Parathyroid adenoma (tissue), 2 donors: ENCODE measurements around the gene MAGI1.

Source experiments
- H2AFZ ChIP-seq: fragments of 300-600 bp; sonication (generic); one replicate; pipeline ENCODE4 v1.7.0; 2017; ENCODE audit warnings: antibody characterized with exemption, mild to moderate bottlenecking
- H3K27ac ChIP-seq: fragments of 300-600 bp; sonication (generic); one replicate; pipeline ENCODE4 v1.7.0; 2017
- H3K27me3 ChIP-seq: fragments of 300-600 bp; sonication (generic); one replicate; pipeline ENCODE4 v1.7.0; 2017; ENCODE audit warnings: low read length; ENCODE audit not compliant: control insufficient read depth, insufficient read depth
- H3K36me3 ChIP-seq: fragments of 300-600 bp; sonication (generic); one replicate; pipeline ENCODE4 v1.7.0; 2017; ENCODE audit warnings: low read length; ENCODE audit not compliant: control insufficient read depth, insufficient read depth
- H3K4me1 ChIP-seq: fragments of 300-600 bp; sonication (generic); one replicate; pipeline ENCODE4 v1.7.0; 2017; ENCODE audit warnings: control low read depth
- H3K4me2 ChIP-seq: fragments of 300-600 bp; sonication (generic); one replicate; pipeline ENCODE4 v1.7.0; 2017; ENCODE audit warnings: low read length
- H3K4me3 ChIP-seq: fragments of 300-600 bp; sonication (generic); one replicate; pipeline ENCODE4 v1.7.0; 2017; ENCODE audit warnings: low read depth, low read length
- H3K79me2 ChIP-seq: fragments of 300-600 bp; sonication (generic); one replicate; pipeline ENCODE4 v1.7.0; 2017; ENCODE audit warnings: control low read depth
- H3K9ac ChIP-seq: fragments of 300-600 bp; sonication (generic); one replicate; pipeline ENCODE4 v1.7.0; 2017; ENCODE audit warnings: mild to moderate bottlenecking
- H3K9me3 ChIP-seq: fragments of 300-600 bp; sonication (generic); one replicate; pipeline ENCODE4 v1.7.0; 2017; ENCODE audit warnings: low read length; ENCODE audit not compliant: control insufficient read depth
- TF ChIP-seq, protein P1 (sequence below): fragments of 300-600 bp; sonication (generic); IDR thresholded peaks from one replicate; pipeline ENCODE4 v1.7.0; 2017; ENCODE audit warnings: antibody characterized with exemption, mild to moderate bottlenecking
- donor health status: primary hyperparathyroidism.

The MAGI1 gene

GRCh38 chr3:66035763-66036477 lies 2.8 kb downstream of the MAGI1 start:
- Histone ChIP-seq H3K4me3 (no peak overlapping the region), H3K9me3 (no peaks in the 10 kb centered on the region), H3K4me1 (peaks cover 4% of the 10 kb centered on the region), H3K9ac (no peak overlapping the region), H3K27ac (no peak overlapping the region), H3K27me3 (no peaks in the 10 kb centered on the region), H3K36me3 (no peaks in the 10 kb centered on the region), H3K4me2 (peak overlapping the region; percentile 92), H3K79me2 (peaks cover 9% of the 10 kb centered on the region), H2AFZ (no peak overlapping the region)
- TF ChIP-seq, protein P1, sequence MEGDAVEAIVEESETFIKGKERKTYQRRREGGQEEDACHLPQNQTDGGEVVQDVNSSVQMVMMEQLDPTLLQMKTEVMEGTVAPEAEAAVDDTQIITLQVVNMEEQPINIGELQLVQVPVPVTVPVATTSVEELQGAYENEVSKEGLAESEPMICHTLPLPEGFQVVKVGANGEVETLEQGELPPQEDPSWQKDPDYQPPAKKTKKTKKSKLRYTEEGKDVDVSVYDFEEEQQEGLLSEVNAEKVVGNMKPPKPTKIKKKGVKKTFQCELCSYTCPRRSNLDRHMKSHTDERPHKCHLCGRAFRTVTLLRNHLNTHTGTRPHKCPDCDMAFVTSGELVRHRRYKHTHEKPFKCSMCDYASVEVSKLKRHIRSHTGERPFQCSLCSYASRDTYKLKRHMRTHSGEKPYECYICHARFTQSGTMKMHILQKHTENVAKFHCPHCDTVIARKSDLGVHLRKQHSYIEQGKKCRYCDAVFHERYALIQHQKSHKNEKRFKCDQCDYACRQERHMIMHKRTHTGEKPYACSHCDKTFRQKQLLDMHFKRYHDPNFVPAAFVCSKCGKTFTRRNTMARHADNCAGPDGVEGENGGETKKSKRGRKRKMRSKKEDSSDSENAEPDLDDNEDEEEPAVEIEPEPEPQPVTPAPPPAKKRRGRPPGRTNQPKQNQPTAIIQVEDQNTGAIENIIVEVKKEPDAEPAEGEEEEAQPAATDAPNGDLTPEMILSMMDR = no peak

DNA sequence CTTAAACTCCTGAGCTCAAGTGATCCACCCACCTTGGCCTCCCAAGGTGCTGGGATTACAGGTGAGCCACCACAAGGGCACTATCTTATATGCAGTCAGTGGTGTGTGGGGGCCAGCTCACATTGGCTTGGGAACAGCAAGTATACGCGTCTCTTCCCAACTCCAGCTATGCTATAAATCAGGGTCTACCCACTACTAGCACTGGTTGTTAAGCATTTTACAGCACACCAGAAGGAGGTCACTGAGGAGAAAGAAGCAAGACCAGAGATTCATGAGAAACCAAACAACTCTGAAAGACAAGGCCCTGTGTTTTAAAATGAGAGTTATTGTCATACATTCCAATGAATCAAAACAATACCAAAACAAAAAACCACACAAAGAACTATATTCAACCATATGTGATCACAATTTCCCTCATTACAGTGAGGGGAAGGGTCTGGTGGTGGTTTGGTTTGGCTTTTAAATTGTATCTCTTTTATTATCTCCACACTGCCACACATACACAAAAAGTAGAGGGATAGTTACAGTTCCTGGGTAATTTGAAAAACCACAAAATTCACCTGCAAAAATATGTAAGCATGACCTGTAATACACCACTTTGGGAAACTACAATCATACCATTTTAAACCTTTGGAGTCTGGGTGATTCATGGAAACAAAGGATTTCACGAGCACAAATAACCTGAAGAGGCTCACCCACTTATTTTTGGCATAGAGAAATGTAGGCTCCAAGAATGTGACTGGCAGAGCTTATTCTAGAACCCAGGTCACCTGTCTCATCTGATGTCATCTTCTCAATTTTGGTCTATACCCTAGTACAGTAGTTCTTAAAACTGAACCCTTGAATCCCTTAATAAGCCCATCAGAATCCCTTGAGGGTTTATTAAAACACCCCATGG lies 5.2 kb downstream of the MAGI1 start:
- TF ChIP-seq, protein P1 = no peak
- peaks cover 9% of the 10 kb centered on the region for H3K79me2 ChIP-seq
- no peak overlapping the region for H3K27ac ChIP-seq

GRCh38 chr3:66031102-66031698 lies 7.5 kb downstream of the MAGI1 start:
- Histone ChIP-seq H3K36me3 (no peaks in the 10 kb centered on the region), H2AFZ (no peak overlapping the region), H3K4me1 (peaks cover 2% of the 10 kb centered on the region), H3K9me3 (no peaks in the 10 kb centered on the region), H3K79me2 (peaks cover 5% of the 10 kb centered on the region), H3K9ac (no peak overlapping the region), H3K27me3 (no peaks in the 10 kb centered on the region), H3K4me3 (no peak overlapping the region), H3K4me2 (no peak overlapping the region), H3K27ac (no peak overlapping the region)
- TF ChIP-seq, protein P1 = no peak

More for the DNA sequence above, 5.2 kb downstream of the MAGI1 start:
- Histone ChIP-seq H3K27me3 (no peaks in the 10 kb centered on the region), H3K36me3 (no peaks in the 10 kb centered on the region), H3K4me3 (no peak overlapping the region), H3K9me3 (no peaks in the 10 kb centered on the region), H3K9ac (no peak overlapping the region), H3K4me1 (peaks cover 4% of the 10 kb centered on the region), H3K4me2 (no peak overlapping the region), H2AFZ (no peak overlapping the region)

- TF ChIP-seq, protein P1 = no peak
These were observed 9.3 kb downstream of the MAGI1 start for GRCh38 chr3:66029443-66029842.

More at GRCh38 chr3:66029443-66029842, 9.3 kb downstream of the MAGI1 start:
- H3K79me2 ChIP-seq = peaks cover 5% of the 10 kb centered on the region
- H3K9me3 ChIP-seq = no peaks in the 10 kb centered on the region
- no peak overlapping the region for H3K4me3 ChIP-seq
- H3K27me3 ChIP-seq = no peaks in the 10 kb centered on the region
- no peaks in the 10 kb centered on the region for H3K36me3 ChIP-seq
- no peak overlapping the region for H3K4me2 ChIP-seq
- H2AFZ ChIP-seq = no peak overlapping the region
- H3K27ac ChIP-seq = no peak overlapping the region
- H3K4me1 ChIP-seq = no peaks in the 10 kb centered on the region
- no peak overlapping the region for H3K9ac ChIP-seq
